ENCODE measurements around the gene CNBD2. TPM values are rescaled to one million over a fixed set of nuclear protein-coding genes. Genes with fewer than 3 reads are reported as not detected.
A peak's percentile ranks its signal among the peaks of the same experiment; 100 is the strongest.

CNBD2 gene
- total RNA-seq, 1 donor from 2014 or later: 2.7 TPM

GRCh38 chr20:35952480-35953386, 15.7 kb upstream of the CNBD2 start:
- peaks cover 31% of the 10 kb centered on the region for H3K4me1 ChIP-seq
- intact Hi-C loops (cut with DNase I): no loop called here

GRCh38 chr20:35953387-35954199, 14.8 kb upstream of the CNBD2 start:
- Histone ChIP-seq H3K36me3 (no peaks in the 10 kb centered on the region), H3K27ac (peak overlapping the region; percentile 88), H3K4me1 (peaks cover 31% of the 10 kb centered on the region), H3K9me3 (no peaks in the 10 kb centered on the region), H3K27me3 (no peaks in the 10 kb centered on the region), H3K4me3 (peak overlapping the region; percentile 79 to 86)
- DNase-seq (ENCODE audit: extremely low spot score in 2 of 2): no peak
- TF ChIP-seq CTCF (IDR thresholded peaks at IDR 0.05) (no peak), POLR2A (IDR thresholded peaks at IDR 0.05) (no peak), POLR2AphosphoS5 (IDR thresholded peaks at IDR 0.05; ENCODE audit: insufficient read depth in 1 of 2, low read depth in 1 of 2) (no peak)
- intact Hi-C loops (cut with DNase I): no loop called here

More at GRCh38 chr20:35952480-35953386, 15.7 kb upstream of the CNBD2 start:
- no peak for DNase-seq (ENCODE audit: extremely low spot score in 2 of 2)
- Histone ChIP-seq H3K36me3 (no peaks in the 10 kb centered on the region), H3K27me3 (no peaks in the 10 kb centered on the region), H3K27ac (peak overlapping the region; percentile 88), H3K9me3 (no peaks in the 10 kb centered on the region), H3K4me3 (peak overlapping the region; percentile 79 to 86)
- TF ChIP-seq CTCF (IDR thresholded peaks at IDR 0.05) (no peak), POLR2A (IDR thresholded peaks at IDR 0.05) (no peak)

- H3K27me3 ChIP-seq: no peaks in the 10 kb centered on the region
- peak in 1 of 2 donors; percentile 98 for DNase-seq (ENCODE audit: extremely low spot score in 2 of 2)
- intact Hi-C loops (cut with DNase I): no loop called here
- TF ChIP-seq CTCF (IDR thresholded peaks at IDR 0.05) (peak; percentile 85 to 98 (median 92)), POLR2AphosphoS5 (IDR thresholded peaks at IDR 0.05; ENCODE audit: insufficient read depth in 1 of 2, low read depth in 1 of 2) (peak; percentile 94 to 95), POLR2A (IDR thresholded peaks at IDR 0.05) (peak in 1 of 2 donors; percentile 70)
- H3K4me3 ChIP-seq: peak within 1 kb of the TSS; percentile 79 to 86
- peaks cover 31% of the 10 kb centered on the region for H3K4me1 ChIP-seq
- H3K27ac ChIP-seq: peak within 1 kb of the TSS; percentile 88
- no peaks in the 10 kb centered on the region for H3K36me3 ChIP-seq
- H3K9me3 ChIP-seq: no peaks in the 10 kb centered on the region
Measured at GRCh38 chr20:35954200-35954906, 14.0 kb upstream of the CNBD2 start, which contains the start of gene SCAND1. Gene SCAND1, minus strand, starts transcription at chr20:35954502. Its CDS starts 218 bp downstream, at chr20:35954284.

- Histone ChIP-seq H3K4me1 (peaks cover 31% of the 10 kb centered on the region), H3K9me3 (no peaks in the 10 kb centered on the region), H3K27ac (peak overlapping the region; percentile 88), H3K27me3 (no peaks in the 10 kb centered on the region), H3K36me3 (no peaks in the 10 kb centered on the region), H3K4me3 (peak overlapping the region; percentile 79 to 86)
- intact Hi-C loops (cut with DNase I): no loop called here
- TF ChIP-seq CTCF (IDR thresholded peaks at IDR 0.05): no peak
- no peak for TF ChIP-seq POLR2AphosphoS5 (IDR thresholded peaks at IDR 0.05; ENCODE audit: insufficient read depth in 1 of 2, low read depth in 1 of 2)
- DNase-seq (ENCODE audit: extremely low spot score in 2 of 2): no peak
Measured at GRCh38 chr20:35954907-35955251, 13.5 kb upstream of the CNBD2 start.

Data from vagina (tissue), 2 donors.